Vagina (tissue), 2 donors: ENCODE data around the gene GSK3A. TPM values are rescaled to one million over a fixed set of nuclear protein-coding genes. Genes with fewer than 3 reads are reported as not detected.
"Not testable (repeated sequence)": the region's sequence is repeated elsewhere in the genome, so short reads cannot be mapped to it uniquely, and the experiment has no call there.

Experiments used
- DNase-seq, 2 donors: peaks; one replicate each; pipeline ENCODE4 v3.0.0-alpha.2; 2017; ENCODE audit errors: extremely low spot score in 2 of 2
- H3K27ac ChIP-seq: fragments of 200-600 bp; sonication (generic); one replicate; pipeline ENCODE4 v1.5.1; 2019
- H3K27me3 ChIP-seq: fragments of 200-600 bp; sonication (generic); one replicate; pipeline ENCODE4 v1.5.1; 2019
- H3K36me3 ChIP-seq, 2 donors: fragments of 200-600 bp; sonication (generic); one replicate each; pipeline ENCODE4 v1.5.1; 2017 to 2019
- H3K4me1 ChIP-seq: fragments of 200-600 bp; sonication (generic); one replicate; pipeline ENCODE4 v1.5.1; 2019
- H3K4me3 ChIP-seq, 2 donors: fragments of 200-600 bp; sonication (generic); 1 replicate in 1 of 2; 2 replicates in 1 of 2; pipeline ENCODE4 v1.5.1; 2016 to 2019
- H3K9me3 ChIP-seq: fragments of 200-600 bp; sonication (generic); one replicate; pipeline ENCODE4 v1.5.1; 2019
- CTCF ChIP-seq, 3 experiments: fragments of 450-650 bp in 2 of 3; fragments of 200-600 bp in 1 of 3; sonication (generic) in 1 of 3; IDR thresholded peaks; one replicate each; pipeline ENCODE4 v1.5.1; 2017 to 2019; ENCODE audit warnings: antibody characterized with exemption in 3 of 3, mild to moderate bottlenecking in 2 of 3, moderate library complexity in 2 of 3
- POLR2A ChIP-seq, 2 donors: fragments of 450-650 bp; IDR thresholded peaks; one replicate each; pipeline ENCODE4 v1.6.1; 2017; ENCODE audit warnings: antibody characterized with exemption in 2 of 2, mild to moderate bottlenecking in 2 of 2, moderate library complexity in 2 of 2
- POLR2AphosphoS5 ChIP-seq, 2 donors: sonication (generic); formaldehyde crosslinking; IDR thresholded peaks; one replicate each; pipeline ENCODE4 v1.9.0; 2017; ENCODE audit warnings: antibody characterized with exemption in 2 of 2, mild to moderate bottlenecking in 2 of 2, low read depth in 1 of 2; ENCODE audit not compliant: insufficient read depth in 1 of 2
- intact Hi-C: fragments of 100-400 bp; cut with DNase I; formaldehyde crosslinking; loops from one replicate; pipeline ENCODE4 v1.15.1; 2023
- total RNA-seq: library from RNA; depleted of rRNA; stranded (reverse); fragments of >200 nt; gene quantifications from one replicate; pipeline ENCODE4 v1.2.3, GENCODE V29; 2016

Gene GSK3A
- total RNA-seq, 1 donor from 2014 or later = 21.1 TPM

GRCh38 chr19:42261763-42262162 lies 19.4 kb upstream of the GSK3A start:
- TF ChIP-seq POLR2A (IDR thresholded peaks at IDR 0.05) (no peak), POLR2AphosphoS5 (IDR thresholded peaks at IDR 0.05; ENCODE audit: insufficient read depth in 1 of 2, low read depth in 1 of 2) (no peak), CTCF (IDR thresholded peaks at IDR 0.05) (no peak)
- Histone ChIP-seq H3K27ac (no peak overlapping the region), H3K4me1 (peaks cover 1% of the 10 kb centered on the region), H3K27me3 (no peaks in the 10 kb centered on the region), H3K36me3 (no peaks in the 10 kb centered on the region), H3K4me3 (no peak overlapping the region), H3K9me3 (no peaks in the 10 kb centered on the region)
- DNase-seq = no peak
- intact Hi-C loops = no loop called here

- H3K27ac ChIP-seq, H3K27me3 ChIP-seq: not testable (repeated sequence)
Measured at GRCh38 chr19:42257842-42258241, 15.4 kb upstream of the GSK3A start.

GRCh38 chr19:42255766-42256745 lies 13.7 kb upstream of the GSK3A start:
- Histone ChIP-seq H3K27me3 (no peaks in the 10 kb centered on the region), H3K27ac (peak overlapping the region; percentile 100), H3K36me3 (no peaks in the 10 kb centered on the region), H3K4me1 (peaks cover 39% of the 10 kb centered on the region), H3K4me3 (peak overlapping the region; percentile 97), H3K9me3 (no peaks in the 10 kb centered on the region)
- TF ChIP-seq CTCF (IDR thresholded peaks at IDR 0.05) (no peak), POLR2AphosphoS5 (IDR thresholded peaks at IDR 0.05; ENCODE audit: insufficient read depth in 1 of 2, low read depth in 1 of 2) (peak in 1 of 2 donors; percentile 70), POLR2A (IDR thresholded peaks at IDR 0.05) (no peak)
- DNase-seq = no peak
- intact Hi-C loops = loop anchor here (2.0 kb wide), 1 partner anchor 25 kb away; no protein-coding TSS in a partner anchor

More at GRCh38 chr19:42257842-42258241, 15.4 kb upstream of the GSK3A start:
- H3K36me3 ChIP-seq, DNase-seq, H3K4me3 ChIP-seq, intact Hi-C loops, H3K9me3 ChIP-seq: not testable (repeated sequence)
- H3K4me1 ChIP-seq = peaks cover 22% of the 10 kb centered on the region

DNA sequence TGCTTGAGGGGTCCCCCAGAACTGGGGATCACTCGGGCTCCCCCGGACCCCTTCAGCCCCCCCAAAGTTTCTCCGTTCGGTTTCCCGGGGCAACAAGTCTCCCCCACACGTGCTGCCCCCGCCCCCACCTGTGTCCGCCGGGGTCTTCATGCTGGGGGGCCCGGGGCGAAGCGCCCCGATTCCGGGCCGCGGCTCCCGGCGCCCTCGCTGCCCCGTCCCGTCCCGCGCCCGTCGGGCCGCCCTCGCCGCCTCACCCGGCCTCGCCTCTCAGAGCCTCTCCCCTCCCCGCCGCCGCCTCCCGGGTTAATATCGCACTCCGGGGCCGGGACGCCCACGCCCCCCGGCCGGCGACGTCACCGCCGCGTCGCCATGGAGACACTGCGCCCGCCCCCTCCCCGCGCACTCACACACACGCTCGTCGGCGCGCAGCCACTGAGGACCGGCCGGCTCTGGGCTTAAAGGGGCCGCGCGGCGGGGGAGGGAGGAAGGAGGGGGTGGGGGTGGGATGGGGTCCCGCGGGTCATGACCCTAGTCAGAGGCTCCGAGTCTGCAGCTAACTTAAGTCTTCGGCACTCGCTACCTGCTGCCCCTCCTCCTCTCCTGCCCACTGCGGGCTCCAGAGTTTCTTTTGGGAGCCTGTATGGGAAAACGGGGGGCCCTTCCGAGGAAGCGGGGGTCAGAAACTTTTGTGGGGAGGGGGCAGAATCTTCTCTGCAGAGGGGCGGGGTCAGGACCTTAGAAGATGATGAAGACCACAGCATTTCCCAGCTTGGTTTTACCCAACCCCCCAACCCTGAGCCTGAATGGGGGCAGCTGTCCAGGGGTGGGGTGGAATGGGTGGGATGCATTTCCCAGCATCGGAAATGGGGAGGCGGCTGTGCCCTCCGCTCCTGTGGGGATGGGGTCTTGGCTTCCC lies 12.7 kb upstream of the GSK3A start, which contains the start of gene ERF:
Gene ERF, minus strand, starts transcription at position 279 of the 916 bp plus-strand sequence. Its CDS starts 129 bp downstream, at position 150.
- H3K9me3 ChIP-seq = no peaks in the 10 kb centered on the region
- peak within 1 kb of the TSS; percentile 97 for H3K4me3 ChIP-seq
- no peak for DNase-seq
- TF ChIP-seq POLR2AphosphoS5 (IDR thresholded peaks at IDR 0.05; ENCODE audit: insufficient read depth in 1 of 2, low read depth in 1 of 2) = peak; percentile 13 to 73
- peak; percentile 95 to 99 for TF ChIP-seq POLR2A (IDR thresholded peaks at IDR 0.05)
- no peak for TF ChIP-seq CTCF (IDR thresholded peaks at IDR 0.05)
- peaks cover 49% of the 10 kb centered on the region for H3K4me1 ChIP-seq
- H3K27me3 ChIP-seq = no peaks in the 10 kb centered on the region
- intact Hi-C loops = loop anchor here (2.0 kb wide), 1 partner anchor 26 kb away; no protein-coding TSS in a partner anchor
- H3K36me3 ChIP-seq = no peaks in the 10 kb centered on the region
- peak within 1 kb of the TSS; percentile 100 for H3K27ac ChIP-seq
